Measurements from ENCODE around the gene INTU.

INTU gene

GRCh38 chr4:127622621-127622920, 10.2 kb upstream of the INTU start:
- CTCF ChIA-PET: interaction anchor here (0.9 to 2.2 kb wide), 7 partner anchors 10 to 110 kb away, joined by 4 to 20 read pairs (median 6); partner anchors contain the start of gene INTU
- peak overlapping the region; percentile 71 for H3K4me3 ChIP-seq (ENCODE audit: low read depth, low read length)
- POLR2A ChIA-PET: no interaction called here
- TF ChIP-seq CTCF (IDR thresholded peaks at IDR 0.05; ENCODE audit: insufficient read depth, low read length, missing control alignments): no peak
- DNase-seq (ENCODE audit: low read depth, low spot score): no peak

GRCh38 chr4:127622921-127623796, 9.6 kb upstream of the INTU start:
- ChIA-PET CTCF (interaction anchor here (0.9 to 2.2 kb wide), 10 partner anchors 9 to 110 kb away, joined by 4 to 20 read pairs (median 6); partner anchors contain the start of gene INTU), POLR2A (no interaction called here)
- TF ChIP-seq CTCF (IDR thresholded peaks at IDR 0.05; ENCODE audit: insufficient read depth, low read length, missing control alignments): peak; percentile 60
- no peak for DNase-seq (ENCODE audit: low read depth, low spot score)
- peak overlapping the region; percentile 71 for H3K4me3 ChIP-seq (ENCODE audit: low read depth, low read length)

GRCh38 chr4:127623797-127624083, 9.0 kb upstream of the INTU start:
- peak overlapping the region; percentile 71 for H3K4me3 ChIP-seq (ENCODE audit: low read depth, low read length)
- ChIA-PET POLR2A (no interaction called here), CTCF (interaction anchor here (0.9 to 2.2 kb wide), 9 partner anchors 9 to 109 kb away, joined by 3 to 20 read pairs (median 5); partner anchors contain the start of gene INTU)
- DNase-seq (ENCODE audit: low read depth, low spot score): no peak
- TF ChIP-seq CTCF (IDR thresholded peaks at IDR 0.05; ENCODE audit: insufficient read depth, low read length, missing control alignments): no peak

DNA sequence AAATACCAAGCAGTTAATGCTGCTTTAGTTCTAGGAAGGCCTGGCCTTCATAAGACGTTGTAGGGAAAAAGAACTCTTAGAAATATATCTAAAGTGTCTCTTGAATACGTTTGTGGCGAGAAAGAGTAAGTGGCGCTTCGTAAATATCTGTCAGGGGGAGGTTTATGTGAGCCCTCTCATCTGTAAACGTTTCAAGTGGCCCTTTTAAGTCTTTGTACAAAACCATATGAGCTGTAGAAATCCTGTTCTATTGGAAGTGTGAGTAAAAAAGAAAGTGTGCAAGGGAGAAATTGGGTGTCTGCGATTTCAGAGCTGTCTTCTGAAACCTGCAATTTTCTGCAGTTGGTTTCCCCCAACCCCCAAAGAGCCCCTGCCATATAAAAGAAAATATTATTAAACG, 8.6 kb upstream of the INTU start:
- no peak for DNase-seq (ENCODE audit: low read depth, low spot score)
- ChIA-PET CTCF (interaction anchor here (1.1 to 2.2 kb wide), 5 partner anchors 8 to 103 kb away, joined by 3 to 14 read pairs (median 5); partner anchors contain the start of gene INTU), POLR2A (no interaction called here)
- no peak for TF ChIP-seq CTCF (IDR thresholded peaks at IDR 0.05; ENCODE audit: insufficient read depth, low read length, missing control alignments)
- peak overlapping the region; percentile 71 for H3K4me3 ChIP-seq (ENCODE audit: low read depth, low read length)

- POLR2A ChIA-PET: no interaction called here
Observed at GRCh38 chr4:127629371-127629770, 3.4 kb upstream of the INTU start.

More at GRCh38 chr4:127629371-127629770, 3.4 kb upstream of the INTU start:
- no peak for DNase-seq (ENCODE audit: low read depth, low spot score)
- no peak overlapping the region for H3K4me3 ChIP-seq (ENCODE audit: low read depth, low read length)
- no peak for TF ChIP-seq CTCF (IDR thresholded peaks at IDR 0.05; ENCODE audit: insufficient read depth, low read length, missing control alignments)
- CTCF ChIA-PET: no interaction called here

All from AG04449 (cell line).